ENCODE data around the gene MAPK1. TPM values are rescaled to one million over a fixed set of nuclear protein-coding genes. Genes with fewer than 3 reads are reported as not detected.
A peak's percentile ranks its signal among the peaks of the same experiment; 100 is the strongest.

MAPK1 gene
- total and polyA plus RNA-seq, 4 donors = 16.3 to 154 (median 54.3) TPM

GRCh38 chr22:21764038-21764804 lies 103.2 kb downstream of the MAPK1 start:
- Histone ChIP-seq H3K27me3 (ENCODE audit: control insufficient read depth in 3 of 3, insufficient read depth in 3 of 3, low read length in 2 of 3) (no peaks in the 10 kb centered on the region), H3K4me3 (no peak overlapping the region), H3K27ac (ENCODE audit: low read depth in 1 of 2, low read length in 1 of 2) (no peak overlapping the region), H3K9ac (ENCODE audit: insufficient read depth in 1 of 2, low read length in 2 of 2) (no peak overlapping the region), H3K36me3 (ENCODE audit: control insufficient read depth in 4 of 4, insufficient read depth in 4 of 4, low read length in 4 of 4) (peaks cover 10 to 53% (median 31%) of the 10 kb centered on the region in 4 donors), H3K9me3 (ENCODE audit: control insufficient read depth in 4 of 4, insufficient read depth in 3 of 4, low read length in 3 of 4) (no peaks in the 10 kb centered on the region), H3K4me1 (ENCODE audit: control insufficient read depth in 5 of 5, insufficient read depth in 5 of 5, low read length in 5 of 5) (peaks cover 0 to 15% (median 0%) of the 10 kb centered on the region in 5 donors)
- no peak for DNase-seq
- ATAC-seq (ENCODE audit: insufficient read depth, low FRiP score) = no peak
- WGBS, 2 donors = 88% methylated on average over 9 of the region's 9 CpGs
- no peak for TF ChIP-seq CTCF (IDR thresholded peaks at IDR 0.05; ENCODE audit: control extremely low read depth, extremely low read depth)

DNA sequence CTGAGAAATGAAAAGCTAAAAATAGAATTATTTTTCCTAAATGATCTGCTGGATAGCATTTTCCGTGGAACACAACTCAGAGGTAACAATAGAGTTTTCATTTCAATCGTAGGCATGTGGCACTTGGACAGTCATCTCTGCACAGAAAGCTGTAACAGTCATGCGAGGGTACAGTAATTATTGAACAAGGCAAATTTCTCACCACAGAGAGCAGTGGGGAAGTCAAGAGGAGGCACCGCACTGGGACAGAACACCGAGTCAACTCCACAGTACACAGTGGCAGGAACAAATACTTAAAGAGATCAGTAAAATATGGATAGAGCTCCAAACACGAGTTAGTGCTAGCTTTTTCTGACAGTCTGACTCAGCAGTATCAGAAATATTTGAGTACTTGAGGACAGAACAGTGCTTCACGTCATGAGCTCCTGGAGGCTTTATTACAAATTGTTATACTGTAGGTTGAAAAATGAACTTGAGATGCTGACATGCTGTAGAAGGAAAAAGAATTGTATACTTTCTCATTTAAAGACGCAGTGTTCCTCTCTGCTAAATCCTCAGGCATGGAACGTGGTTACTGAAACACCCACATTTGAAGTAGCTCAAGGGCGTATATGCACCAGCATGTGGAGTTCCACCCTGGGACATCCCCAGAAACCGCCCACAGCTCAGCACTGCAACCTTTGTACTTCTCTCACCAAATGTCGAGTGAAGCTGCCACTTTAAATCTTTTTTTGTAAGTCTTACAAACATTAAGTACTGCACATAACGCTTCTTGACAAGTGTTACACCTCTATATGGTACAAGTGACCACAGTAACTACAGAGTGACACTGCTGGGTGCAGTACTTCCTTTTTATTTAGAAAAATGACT lies 104.5 kb downstream of the MAPK1 start:
- Histone ChIP-seq H3K4me3 (no peak overlapping the region), H3K27ac (ENCODE audit: low read depth in 1 of 2, low read length in 1 of 2) (no peak overlapping the region), H3K27me3 (ENCODE audit: control insufficient read depth in 3 of 3, insufficient read depth in 3 of 3, low read length in 2 of 3) (no peaks in the 10 kb centered on the region), H3K9ac (ENCODE audit: insufficient read depth in 1 of 2, low read length in 2 of 2) (no peak overlapping the region), H3K9me3 (ENCODE audit: control insufficient read depth in 4 of 4, insufficient read depth in 3 of 4, low read length in 3 of 4) (no peaks in the 10 kb centered on the region), H3K4me1 (ENCODE audit: control insufficient read depth in 5 of 5, insufficient read depth in 5 of 5, low read length in 5 of 5) (peaks cover 0 to 28% (median 8%) of the 10 kb centered on the region in 5 donors), H3K36me3 (ENCODE audit: control insufficient read depth in 4 of 4, insufficient read depth in 4 of 4, low read length in 4 of 4) (peaks cover 10 to 53% (median 28%) of the 10 kb centered on the region in 4 donors)
- 77 to 86% methylated on average over 13 of the region's 13 CpGs for WGBS, 2 donors
- DNase-seq (no peak), ATAC-seq (ENCODE audit: insufficient read depth, low FRiP score) (peak; percentile 11)
- TF ChIP-seq CTCF (IDR thresholded peaks at IDR 0.05; ENCODE audit: control extremely low read depth, extremely low read depth) = no peak

GRCh38 chr22:21761994-21762680 lies 105.3 kb downstream of the MAPK1 start:
- Histone ChIP-seq H3K9ac (ENCODE audit: insufficient read depth in 1 of 2, low read length in 2 of 2) (no peak overlapping the region), H3K27ac (ENCODE audit: low read depth in 1 of 2, low read length in 1 of 2) (no peak overlapping the region), H3K27me3 (ENCODE audit: control insufficient read depth in 3 of 3, insufficient read depth in 3 of 3, low read length in 2 of 3) (no peaks in the 10 kb centered on the region), H3K9me3 (ENCODE audit: control insufficient read depth in 4 of 4, insufficient read depth in 3 of 4, low read length in 3 of 4) (no peaks in the 10 kb centered on the region), H3K36me3 (ENCODE audit: control insufficient read depth in 4 of 4, insufficient read depth in 4 of 4, low read length in 4 of 4) (peaks cover 5 to 51% (median 25%) of the 10 kb centered on the region in 4 donors), H3K4me1 (ENCODE audit: control insufficient read depth in 5 of 5, insufficient read depth in 5 of 5, low read length in 5 of 5) (peaks cover 0 to 35% (median 8%) of the 10 kb centered on the region in 5 donors), H3K4me3 (no peak overlapping the region)
- 96 to 98% methylated on average over 15 of the region's 15 CpGs for WGBS, 2 donors
- DNase-seq (no peak), ATAC-seq (ENCODE audit: insufficient read depth, low FRiP score) (no peak)
- TF ChIP-seq CTCF (IDR thresholded peaks at IDR 0.05; ENCODE audit: control extremely low read depth, extremely low read depth) = no peak

All from lung (tissue), 12 donors.